Loucy (cell line): Measurements from ENCODE around the gene DLGAP1.

Experiments used
- EZH2phosphoT487 ChIP-seq: fragments of 200-600 bp; IDR thresholded peaks from 2 replicates; pipeline ENCODE4 v1.6.1; 2018; ENCODE audit warnings: antibody characterized with exemption, mild to moderate bottlenecking, moderate library complexity, borderline replicate concordance
- TF ChIP-seq, protein P1 (sequence below): fragments of 200-600 bp; sonication (generic); conservative IDR thresholded peaks from 2 replicates; pipeline ENCODE4 v1.5.1; 2014; ENCODE audit warnings: mild to moderate bottlenecking, antibody characterized with exemption, low read length

DNA sequence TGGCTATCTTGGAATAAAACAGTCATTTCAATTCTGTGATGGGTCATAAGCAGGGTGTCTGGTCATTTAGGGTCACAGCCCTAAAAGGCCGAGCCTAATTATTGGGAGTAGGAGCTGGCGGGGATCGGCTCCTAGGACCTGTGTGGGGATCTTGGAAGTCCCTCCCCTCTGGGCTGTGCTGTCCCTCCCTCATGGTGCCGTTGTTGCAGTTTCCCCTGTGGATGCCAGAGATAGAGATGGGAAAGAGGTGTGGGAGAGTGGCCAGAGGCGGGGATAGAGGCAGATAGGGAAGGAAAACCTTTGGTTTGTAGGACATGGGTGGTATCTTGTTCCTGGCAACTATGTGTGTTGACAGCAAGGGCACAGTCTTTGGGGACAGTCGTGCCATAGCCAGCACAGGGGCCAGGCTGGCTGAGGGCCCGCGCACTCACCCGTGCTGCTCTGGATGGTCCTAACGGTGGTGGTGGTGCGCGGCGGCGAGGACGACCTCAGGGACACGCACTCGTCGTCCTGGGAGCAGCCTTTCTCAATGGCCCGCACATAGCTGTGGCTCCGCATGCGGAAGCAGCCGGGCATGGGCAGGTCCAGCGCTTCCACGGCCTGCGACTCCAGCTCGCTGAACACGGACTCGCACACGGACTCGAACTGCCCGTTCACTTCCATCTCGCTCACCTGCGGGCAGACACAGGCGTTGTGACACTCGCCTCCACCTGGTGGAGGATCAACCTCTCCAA, 726.2 kb downstream of the DLGAP1 start:
- TF ChIP-seq, protein P1, sequence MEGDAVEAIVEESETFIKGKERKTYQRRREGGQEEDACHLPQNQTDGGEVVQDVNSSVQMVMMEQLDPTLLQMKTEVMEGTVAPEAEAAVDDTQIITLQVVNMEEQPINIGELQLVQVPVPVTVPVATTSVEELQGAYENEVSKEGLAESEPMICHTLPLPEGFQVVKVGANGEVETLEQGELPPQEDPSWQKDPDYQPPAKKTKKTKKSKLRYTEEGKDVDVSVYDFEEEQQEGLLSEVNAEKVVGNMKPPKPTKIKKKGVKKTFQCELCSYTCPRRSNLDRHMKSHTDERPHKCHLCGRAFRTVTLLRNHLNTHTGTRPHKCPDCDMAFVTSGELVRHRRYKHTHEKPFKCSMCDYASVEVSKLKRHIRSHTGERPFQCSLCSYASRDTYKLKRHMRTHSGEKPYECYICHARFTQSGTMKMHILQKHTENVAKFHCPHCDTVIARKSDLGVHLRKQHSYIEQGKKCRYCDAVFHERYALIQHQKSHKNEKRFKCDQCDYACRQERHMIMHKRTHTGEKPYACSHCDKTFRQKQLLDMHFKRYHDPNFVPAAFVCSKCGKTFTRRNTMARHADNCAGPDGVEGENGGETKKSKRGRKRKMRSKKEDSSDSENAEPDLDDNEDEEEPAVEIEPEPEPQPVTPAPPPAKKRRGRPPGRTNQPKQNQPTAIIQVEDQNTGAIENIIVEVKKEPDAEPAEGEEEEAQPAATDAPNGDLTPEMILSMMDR = no peak
- TF ChIP-seq EZH2phosphoT487 = no peak
